GM23248 (cell line): ENCODE results near the gene TCF4.

Source experiments
- EZH2 ChIP-seq: fragments of 200-600 bp; sonication (generic); IDR thresholded peaks from 2 replicates; pipeline ENCODE4 v1.6.1; 2018; ENCODE audit warnings: antibody characterized with exemption, mild to moderate bottlenecking; ENCODE audit not compliant: insufficient read depth, poor library complexity, severe bottlenecking
- EZH2phosphoT487 ChIP-seq: fragments of 200-600 bp; sonication (generic); IDR thresholded peaks from 2 replicates; pipeline ENCODE4 v1.6.1; 2018; ENCODE audit warnings: antibody characterized with exemption, moderate library complexity, mild to moderate bottlenecking, low read depth; ENCODE audit not compliant: insufficient read depth

- TF ChIP-seq EZH2 (no peak), EZH2phosphoT487 (no peak)
Observed at GRCh38 chr18:55477860-55478581, 110.0 kb downstream of the TCF4 start.
